HepG2 (cell line): ENCODE measurements around the gene SNAI1. TPM values are rescaled to one million over a fixed set of nuclear protein-coding genes. Genes with fewer than 3 reads are reported as not detected.

Source experiments
- EZH2 ChIP-seq: conservative IDR thresholded peaks from 2 replicates; pipeline ENCODE4 v1.6.1; 2012; ENCODE audit warnings: mild to moderate bottlenecking, low read depth, low read length, moderate library complexity
- HDAC1 ChIP-seq: sonication (generic); formaldehyde crosslinking; IDR thresholded peaks from 2 replicates; pipeline ENCODE4 v1.5.1; 2020; ENCODE audit warnings: mild to moderate bottlenecking, missing genetic modification reagents
- HNF4A ChIP-seq: sonication (generic); formaldehyde crosslinking; IDR thresholded peaks from 2 replicates; pipeline ENCODE4 v1.4.0; 2020; ENCODE audit warnings: missing genetic modification reagents
- LCORL ChIP-seq, 2 experiments: fragments of 450-650 bp in 1 of 2; sonication (generic) in 1 of 2; formaldehyde crosslinking in 1 of 2; IDR thresholded peaks; 2 replicates each; pipeline versions ENCODE4 v1.5.0 to v1.6.1; 2017 to 2020; ENCODE audit warnings: antibody characterized with exemption in 1 of 2, missing genetic modification reagents in 1 of 2
- MAFG ChIP-seq: sonication (generic); formaldehyde crosslinking; IDR thresholded peaks from 2 replicates; pipeline ENCODE4 v1.5.1; 2020; ENCODE audit warnings: mild to moderate bottlenecking, missing genetic modification reagents
- MTA1 ChIP-seq: sonication (generic); formaldehyde crosslinking; IDR thresholded peaks from 2 replicates; pipeline ENCODE4 v1.4.0; 2020; ENCODE audit warnings: missing genetic modification reagents, mild to moderate bottlenecking, borderline replicate concordance
- ONECUT2 ChIP-seq: sonication (generic); formaldehyde crosslinking; IDR thresholded peaks from 2 replicates; pipeline ENCODE4 v1.4.0; 2020; ENCODE audit warnings: missing genetic modification reagents
- ZFP41 ChIP-seq: sonication (generic); formaldehyde crosslinking; IDR thresholded peaks from 2 replicates; pipeline ENCODE4 v1.4.0; 2020; ENCODE audit warnings: mild to moderate bottlenecking, missing genetic modification reagents, borderline replicate concordance
- ZNF235 ChIP-seq: sonication (generic); formaldehyde crosslinking; IDR thresholded peaks from 2 replicates; pipeline ENCODE4 v1.8.1; 2023; ENCODE audit warnings: mild to moderate bottlenecking, missing genetic modification reagents, borderline replicate concordance
- ZNF292 ChIP-seq: sonication (generic); formaldehyde crosslinking; IDR thresholded peaks from 2 replicates; pipeline ENCODE4 v1.8.1; 2022; ENCODE audit warnings: mild to moderate bottlenecking, low read depth, missing genetic modification reagents, borderline replicate concordance
- ZNF564 ChIP-seq: sonication (generic); formaldehyde crosslinking; IDR thresholded peaks from 2 replicates; pipeline ENCODE4 v1.8.1; 2023; ENCODE audit warnings: mild to moderate bottlenecking, missing genetic modification reagents
- ZNF652 ChIP-seq: IDR thresholded peaks from 2 replicates; pipeline ENCODE4 v1.6.1; 2016; ENCODE audit warnings: low read depth, borderline replicate concordance
- ZNF879 ChIP-seq: sonication (generic); formaldehyde crosslinking; IDR thresholded peaks from 2 replicates; pipeline ENCODE4 v1.8.1; 2023; ENCODE audit warnings: missing genetic modification reagents
- polyA plus RNA-seq, 8 experiments: library from polyadenylated mRNA; depleted of rRNA in 3 of 8; stranded (reverse) in 7 of 8; unstranded in 1 of 8; fragments of >200 nt; fragmentation: Illumina TruSeq in 4 of 8; extraction: Trizol in 4 of 8; gene quantifications; 2 replicates each; pipeline versions ENCODE4 v1.2.1 to v1.2.3, GENCODE V29; 2011 to 2016; ENCODE audit warnings: low read depth in 4 of 8, missing spikeins in 1 of 8, mixed read lengths in 1 of 8; ENCODE audit not compliant: insufficient read depth in 1 of 8
- total RNA-seq, 5 experiments: library from RNA; depleted of rRNA; stranded (reverse); fragments of >200 nt; fragmentation: Illumina TruSeq; extraction: Trizol; gene quantifications; 2 replicates each; pipeline ENCODE4 v1.2.3, GENCODE V29; 2016; ENCODE audit warnings: low read depth in 1 of 5
- TF ChIP-seq, protein P1 (sequence below): sonication (generic); formaldehyde crosslinking; IDR thresholded peaks from 2 replicates; pipeline ENCODE4 v1.4.0; 2020; ENCODE audit warnings: missing genetic modification reagents
- TF ChIP-seq, protein P2 (sequence below): sonication (generic); formaldehyde crosslinking; IDR thresholded peaks from 2 replicates; pipeline ENCODE4 v1.4.0; 2020; ENCODE audit warnings: missing genetic modification reagents, borderline replicate concordance
- TF ChIP-seq, protein P3 (sequence below): sonication (generic); formaldehyde crosslinking; IDR thresholded peaks from 2 replicates; pipeline ENCODE4; 2020; ENCODE audit warnings: missing genetic modification reagents, mild to moderate bottlenecking, borderline replicate concordance
- TF ChIP-seq, protein P4 (sequence below): sonication (generic); formaldehyde crosslinking; IDR thresholded peaks from 2 replicates; pipeline ENCODE4 v1.5.1; 2020; ENCODE audit warnings: mild to moderate bottlenecking, moderate library complexity, missing genetic modification reagents

SNAI1 gene
- total and polyA plus RNA-seq, 2 of the 13 experiments (the other 11 are each of a cell fraction or from before 2014, with no cell fraction given): 1.3 to 1.4 TPM

DNA sequence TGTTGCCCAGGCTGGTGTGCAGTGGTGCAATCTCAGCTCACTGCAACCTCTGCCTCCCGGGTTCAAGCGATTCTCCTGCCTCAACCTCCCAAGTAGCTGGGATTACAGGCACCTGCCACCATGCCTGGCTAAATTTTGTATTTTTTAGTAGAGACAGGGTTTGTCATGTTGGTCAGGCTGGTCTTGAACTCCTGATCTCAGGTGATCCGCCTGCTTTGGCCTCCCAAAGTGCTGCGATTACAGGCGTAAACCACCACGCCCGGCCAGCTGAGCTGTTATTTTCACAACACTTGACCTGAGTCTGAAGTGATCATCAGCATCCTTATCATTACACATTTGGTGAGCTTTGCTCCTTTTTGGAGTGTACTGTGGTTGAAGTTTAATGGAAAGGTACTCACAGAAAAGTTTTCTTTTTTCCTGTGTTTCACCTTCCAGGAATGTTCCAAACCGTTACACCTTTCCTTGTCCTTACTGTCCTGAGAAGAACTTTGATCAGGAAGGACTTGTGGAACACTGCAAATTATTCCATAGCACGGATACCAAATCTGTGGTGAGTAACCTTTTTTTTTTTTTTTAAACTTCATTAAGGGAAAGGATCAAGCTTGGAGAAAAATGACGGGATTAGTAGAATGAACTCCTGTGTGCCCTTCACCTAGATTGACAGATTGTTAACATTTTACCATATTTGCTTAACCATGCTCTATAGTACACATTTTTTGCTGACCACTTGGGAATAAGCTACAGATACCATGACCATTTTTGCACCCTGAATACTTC, 36.9 kb upstream of the SNAI1 start (continued):
- TF ChIP-seq ZNF235 (CRISPR knock-in tag): peak; percentile 63; the same call in 1 of the 2 replicates
- peak; percentile 77 for TF ChIP-seq ZNF292
- TF ChIP-seq ZNF879 (CRISPR knock-in tag): peak; percentile 50; the same call in 1 of the 2 replicates
- no peak for TF ChIP-seq EZH2
- no peak for TF ChIP-seq MAFG (CRISPR knock-in tag)
- TF ChIP-seq HDAC1 (CRISPR knock-in tag): peak; percentile 94
- TF ChIP-seq, protein P1, sequence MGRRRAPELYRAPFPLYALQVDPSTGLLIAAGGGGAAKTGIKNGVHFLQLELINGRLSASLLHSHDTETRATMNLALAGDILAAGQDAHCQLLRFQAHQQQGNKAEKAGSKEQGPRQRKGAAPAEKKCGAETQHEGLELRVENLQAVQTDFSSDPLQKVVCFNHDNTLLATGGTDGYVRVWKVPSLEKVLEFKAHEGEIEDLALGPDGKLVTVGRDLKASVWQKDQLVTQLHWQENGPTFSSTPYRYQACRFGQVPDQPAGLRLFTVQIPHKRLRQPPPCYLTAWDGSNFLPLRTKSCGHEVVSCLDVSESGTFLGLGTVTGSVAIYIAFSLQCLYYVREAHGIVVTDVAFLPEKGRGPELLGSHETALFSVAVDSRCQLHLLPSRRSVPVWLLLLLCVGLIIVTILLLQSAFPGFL (CRISPR knock-in tag): 0 out of 2 replicates have a peak, but pooled peaks have one; percentile 36
- TF ChIP-seq ZFP41 (CRISPR knock-in tag): 0 out of 2 replicates have a peak, but pooled peaks have one; percentile 56
- TF ChIP-seq MTA1 (CRISPR knock-in tag): peak; percentile 82
- TF ChIP-seq, protein P2, sequence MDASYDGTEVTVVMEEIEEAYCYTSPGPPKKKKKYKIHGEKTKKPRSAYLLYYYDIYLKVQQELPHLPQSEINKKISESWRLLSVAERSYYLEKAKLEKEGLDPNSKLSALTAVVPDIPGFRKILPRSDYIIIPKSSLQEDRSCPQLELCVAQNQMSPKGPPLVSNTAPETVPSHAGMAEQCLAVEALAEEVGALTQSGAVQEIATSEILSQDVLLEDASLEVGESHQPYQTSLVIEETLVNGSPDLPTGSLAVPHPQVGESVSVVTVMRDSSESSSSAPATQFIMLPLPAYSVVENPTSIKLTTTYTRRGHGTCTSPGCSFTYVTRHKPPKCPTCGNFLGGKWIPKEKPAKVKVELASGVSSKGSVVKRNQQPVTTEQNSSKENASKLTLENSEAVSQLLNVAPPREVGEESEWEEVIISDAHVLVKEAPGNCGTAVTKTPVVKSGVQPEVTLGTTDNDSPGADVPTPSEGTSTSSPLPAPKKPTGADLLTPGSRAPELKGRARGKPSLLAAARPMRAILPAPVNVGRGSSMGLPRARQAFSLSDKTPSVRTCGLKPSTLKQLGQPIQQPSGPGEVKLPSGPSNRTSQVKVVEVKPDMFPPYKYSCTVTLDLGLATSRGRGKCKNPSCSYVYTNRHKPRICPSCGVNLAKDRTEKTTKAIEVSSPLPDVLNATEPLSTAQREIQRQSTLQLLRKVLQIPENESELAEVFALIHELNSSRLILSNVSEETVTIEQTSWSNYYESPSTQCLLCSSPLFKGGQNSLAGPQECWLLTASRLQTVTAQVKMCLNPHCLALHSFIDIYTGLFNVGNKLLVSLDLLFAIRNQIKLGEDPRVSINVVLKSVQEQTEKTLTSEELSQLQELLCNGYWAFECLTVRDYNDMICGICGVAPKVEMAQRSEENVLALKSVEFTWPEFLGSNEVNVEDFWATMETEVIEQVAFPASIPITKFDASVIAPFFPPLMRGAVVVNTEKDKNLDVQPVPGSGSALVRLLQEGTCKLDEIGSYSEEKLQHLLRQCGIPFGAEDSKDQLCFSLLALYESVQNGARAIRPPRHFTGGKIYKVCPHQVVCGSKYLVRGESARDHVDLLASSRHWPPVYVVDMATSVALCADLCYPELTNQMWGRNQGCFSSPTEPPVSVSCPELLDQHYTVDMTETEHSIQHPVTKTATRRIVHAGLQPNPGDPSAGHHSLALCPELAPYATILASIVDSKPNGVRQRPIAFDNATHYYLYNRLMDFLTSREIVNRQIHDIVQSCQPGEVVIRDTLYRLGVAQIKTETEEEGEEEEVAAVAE (CRISPR knock-in tag): peak; percentile 40; the same call in 1 of the 2 replicates
- TF ChIP-seq HNF4A (CRISPR knock-in tag): peak; percentile 94
- no peak for TF ChIP-seq ONECUT2 (CRISPR knock-in tag)
- peak; percentile 47; the same call in 1 of the 2 replicates for TF ChIP-seq ZNF652 (CRISPR knock-in tag)
- peak; percentile 64 for TF ChIP-seq LCORL (IDR thresholded peaks at IDR 0.05)
- peak; percentile 95 for TF ChIP-seq LCORL (CRISPR knock-in tag; IDR thresholded peaks at IDR 0.05)
- TF ChIP-seq ZNF564 (CRISPR knock-in tag): 0 out of 2 replicates have a peak, but pooled peaks have one; percentile 29
- TF ChIP-seq, protein P3, sequence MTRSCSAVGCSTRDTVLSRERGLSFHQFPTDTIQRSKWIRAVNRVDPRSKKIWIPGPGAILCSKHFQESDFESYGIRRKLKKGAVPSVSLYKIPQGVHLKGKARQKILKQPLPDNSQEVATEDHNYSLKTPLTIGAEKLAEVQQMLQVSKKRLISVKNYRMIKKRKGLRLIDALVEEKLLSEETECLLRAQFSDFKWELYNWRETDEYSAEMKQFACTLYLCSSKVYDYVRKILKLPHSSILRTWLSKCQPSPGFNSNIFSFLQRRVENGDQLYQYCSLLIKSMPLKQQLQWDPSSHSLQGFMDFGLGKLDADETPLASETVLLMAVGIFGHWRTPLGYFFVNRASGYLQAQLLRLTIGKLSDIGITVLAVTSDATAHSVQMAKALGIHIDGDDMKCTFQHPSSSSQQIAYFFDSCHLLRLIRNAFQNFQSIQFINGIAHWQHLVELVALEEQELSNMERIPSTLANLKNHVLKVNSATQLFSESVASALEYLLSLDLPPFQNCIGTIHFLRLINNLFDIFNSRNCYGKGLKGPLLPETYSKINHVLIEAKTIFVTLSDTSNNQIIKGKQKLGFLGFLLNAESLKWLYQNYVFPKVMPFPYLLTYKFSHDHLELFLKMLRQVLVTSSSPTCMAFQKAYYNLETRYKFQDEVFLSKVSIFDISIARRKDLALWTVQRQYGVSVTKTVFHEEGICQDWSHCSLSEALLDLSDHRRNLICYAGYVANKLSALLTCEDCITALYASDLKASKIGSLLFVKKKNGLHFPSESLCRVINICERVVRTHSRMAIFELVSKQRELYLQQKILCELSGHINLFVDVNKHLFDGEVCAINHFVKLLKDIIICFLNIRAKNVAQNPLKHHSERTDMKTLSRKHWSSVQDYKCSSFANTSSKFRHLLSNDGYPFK (CRISPR knock-in tag): peak; percentile 77; the same call in 1 of the 2 replicates
- TF ChIP-seq, protein P4, sequence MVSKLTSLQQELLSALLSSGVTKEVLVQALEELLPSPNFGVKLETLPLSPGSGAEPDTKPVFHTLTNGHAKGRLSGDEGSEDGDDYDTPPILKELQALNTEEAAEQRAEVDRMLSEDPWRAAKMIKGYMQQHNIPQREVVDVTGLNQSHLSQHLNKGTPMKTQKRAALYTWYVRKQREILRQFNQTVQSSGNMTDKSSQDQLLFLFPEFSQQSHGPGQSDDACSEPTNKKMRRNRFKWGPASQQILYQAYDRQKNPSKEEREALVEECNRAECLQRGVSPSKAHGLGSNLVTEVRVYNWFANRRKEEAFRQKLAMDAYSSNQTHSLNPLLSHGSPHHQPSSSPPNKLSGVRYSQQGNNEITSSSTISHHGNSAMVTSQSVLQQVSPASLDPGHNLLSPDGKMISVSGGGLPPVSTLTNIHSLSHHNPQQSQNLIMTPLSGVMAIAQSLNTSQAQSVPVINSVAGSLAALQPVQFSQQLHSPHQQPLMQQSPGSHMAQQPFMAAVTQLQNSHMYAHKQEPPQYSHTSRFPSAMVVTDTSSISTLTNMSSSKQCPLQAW (CRISPR knock-in tag): peak; percentile 98
